GM23338 (cell line): ENCODE measurements around the gene TMEM200A.

ENCODE experiments used
- CREB1 ChIP-seq: fragments of 250-450 bp; sonication (Bioruptor Pico); IDR thresholded peaks from 2 replicates; pipeline ENCODE4 v1.5.0; 2020; ENCODE audit warnings: low read depth, mild to moderate bottlenecking, moderate library complexity
- EZH2 ChIP-seq: fragments of 200-600 bp; sonication (generic); IDR thresholded peaks from one replicate; pipeline ENCODE4 v1.8.0; 2017; ENCODE audit warnings: antibody characterized with exemption, mild to moderate bottlenecking, low read depth; ENCODE audit not compliant: unreplicated experiment
- POLR2AphosphoS5 ChIP-seq: IDR thresholded peaks from 2 replicates; pipeline ENCODE4 v1.6.1; 2016; ENCODE audit warnings: antibody characterized with exemption, low read depth

DNA sequence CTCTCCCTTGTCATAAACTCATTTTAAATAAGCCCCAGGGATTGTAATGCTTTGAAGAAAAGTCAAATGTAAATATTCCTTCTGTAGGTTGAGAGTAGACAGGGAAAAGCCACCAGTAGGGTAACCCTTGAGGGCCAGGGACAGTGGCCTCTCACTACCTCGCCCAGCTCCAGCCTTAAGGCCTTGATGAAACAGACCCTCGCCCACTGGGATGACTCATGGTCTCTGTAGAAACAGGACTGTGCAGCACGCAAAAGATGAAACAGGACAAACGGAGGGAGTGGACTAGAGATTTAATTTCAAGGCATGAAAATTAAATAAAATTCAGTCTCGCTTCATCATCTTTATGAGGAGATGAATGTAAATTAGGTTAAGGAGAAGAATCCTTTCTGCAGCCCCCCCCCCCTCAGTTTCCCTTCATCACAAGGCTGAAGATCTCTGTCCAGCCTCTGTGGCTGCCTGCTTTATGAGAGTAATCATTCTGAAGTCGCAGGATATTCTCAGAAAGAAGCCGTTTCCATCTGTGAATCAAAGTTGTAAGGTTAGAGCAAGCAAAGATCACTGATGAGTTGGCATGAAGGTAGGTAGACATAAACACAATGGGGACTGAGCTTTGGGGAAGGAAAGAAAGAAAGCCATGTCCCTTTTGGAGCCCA, 60.4 kb downstream of the TMEM200A start:
- TF ChIP-seq POLR2AphosphoS5: no peak
- TF ChIP-seq CREB1 (CRISPR knock-in tag): no peak
- TF ChIP-seq EZH2: no peak
